ENCODE results near the gene UTP4. TPM values are rescaled to one million over a fixed set of nuclear protein-coding genes. Genes with fewer than 3 reads are reported as not detected.

UTP4 gene
- total RNA-seq (2014; rRNA removed; shearing (Covaris generic); ENCODE audit: low replicate concordance): 22.0 and 31.6 TPM in 2 replicates

DNA sequence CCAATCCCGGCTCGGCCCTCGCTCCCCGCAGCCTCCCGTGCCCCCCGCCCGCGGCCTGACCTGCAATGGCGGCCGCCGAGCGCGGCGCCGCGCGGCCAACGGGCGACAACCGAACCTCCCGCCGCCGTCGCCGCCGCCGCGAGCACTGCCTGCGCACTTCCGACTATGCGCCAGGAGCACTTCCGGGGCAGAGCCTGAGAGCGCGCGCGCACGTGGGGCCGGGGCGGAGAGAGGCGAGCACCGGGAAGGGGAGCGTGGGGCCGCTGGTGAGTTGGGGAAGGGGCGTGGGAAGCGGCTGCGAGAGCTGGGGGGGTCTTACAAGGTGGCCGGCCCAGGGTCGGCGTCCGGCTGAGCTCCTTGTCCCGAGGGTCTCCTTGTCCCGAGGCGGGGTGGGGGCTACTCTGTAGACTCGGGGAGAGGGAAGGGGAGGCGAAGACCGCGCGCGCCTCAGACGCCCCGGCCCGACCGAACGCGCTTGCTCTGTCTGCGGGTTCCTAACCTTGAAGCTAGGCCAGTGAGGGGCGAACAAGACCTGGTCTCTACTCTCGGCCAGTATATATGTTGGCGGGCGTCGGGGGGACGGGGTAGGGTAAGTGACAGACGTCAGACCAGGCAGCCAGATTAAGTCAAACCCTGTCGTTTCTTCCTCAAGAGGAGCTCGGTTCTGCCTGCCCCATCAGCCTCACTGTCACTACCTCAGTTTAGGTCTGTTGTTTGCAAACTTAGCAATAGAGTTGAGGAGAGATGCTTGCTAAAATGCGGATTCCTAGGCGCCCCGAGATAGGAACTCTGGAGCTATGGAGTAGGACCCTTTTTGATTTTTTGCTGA is at the start of gene UTP4, which contains the start of gene CHTF8:
Gene UTP4, plus strand, starts transcription at position 226 of the 829 bp plus-strand sequence. CDS start 811 bp downstream, outside the sequence.
Gene CHTF8, minus strand, starts transcription at position 165 of the 829 bp plus-strand sequence. CDS start 11,130 bp downstream, outside the sequence.
- Histone ChIP-seq H3K9me3 (ENCODE audit: low read length) (no peaks in the 10 kb centered on the region), H3K36me3 (ENCODE audit: insufficient read depth, low read length) (peaks cover 31% of the 10 kb centered on the region; the same call in 1 of the 2 replicates), H3K4me2 (ENCODE audit: low read depth, low read length, poor library complexity, severe bottlenecking) (peak within 1 kb of the TSS; percentile 88), H3K4me1 (ENCODE audit: low read length) (peaks cover 23% of the 10 kb centered on the region), H3K9me2 (replicated peaks; ENCODE audit: insufficient read depth, low read length) (no peaks in the 10 kb centered on the region), H4K20me1 (ENCODE audit: insufficient read depth, low read depth, low read length) (peaks cover 20% of the 10 kb centered on the region), H3K4me3 (ENCODE audit: low read length) (peak within 1 kb of the TSS; percentile 87), H3K27ac (ENCODE audit: low read length) (peak within 1 kb of the TSS; percentile 89), H3K9ac (ENCODE audit: low read length) (peak within 1 kb of the TSS; percentile 99), H3K79me2 (ENCODE audit: low read length) (peaks cover 93% of the 10 kb centered on the region), H3K27me3 (ENCODE audit: low read length) (no peaks in the 10 kb centered on the region), H2AFZ (ENCODE audit: low read length) (no peak within 1 kb of the TSS; the same call in 1 of the 2 replicates)
- peak; percentile 95 for DNase-seq

DNA sequence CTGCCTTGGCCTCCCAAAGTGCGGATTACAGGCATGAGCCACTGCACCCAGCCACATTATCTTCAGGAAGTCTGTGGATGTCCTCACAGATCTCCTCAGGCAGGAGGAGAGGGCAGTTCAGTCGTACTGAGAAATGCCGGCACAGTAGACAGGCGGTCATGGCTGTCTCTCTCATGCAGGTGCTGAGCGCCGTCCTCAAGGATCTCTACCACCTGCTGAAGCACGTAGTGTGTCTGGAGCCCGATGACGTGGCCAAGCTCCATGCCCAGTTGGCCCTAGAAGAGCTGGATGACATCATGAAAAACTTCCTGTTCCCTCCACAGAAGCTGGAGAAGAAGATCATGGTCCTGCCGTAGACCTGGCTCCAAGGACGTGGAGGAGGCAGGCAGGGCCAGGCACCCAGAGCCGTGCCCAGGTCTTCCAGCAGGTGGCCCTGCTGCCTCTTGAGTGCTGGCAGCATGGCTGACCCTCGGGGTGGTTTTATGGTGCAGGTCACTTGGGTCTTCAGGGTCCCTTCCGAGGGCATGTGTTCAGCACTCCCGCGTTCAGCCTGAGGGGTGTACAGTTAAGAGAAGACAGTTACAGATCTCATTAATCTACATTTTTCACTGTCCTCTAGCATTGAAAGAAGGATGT is 49.0 kb upstream of the UTP4 start:
- H2AFZ ChIP-seq (ENCODE audit: low read length): no peak overlapping the region
- no peak overlapping the region for H3K27ac ChIP-seq (ENCODE audit: low read length)
- H3K4me2 ChIP-seq (ENCODE audit: low read depth, low read length, poor library complexity, severe bottlenecking): no peak overlapping the region
- no peaks in the 10 kb centered on the region for H3K4me1 ChIP-seq (ENCODE audit: low read length)
- no peaks in the 10 kb centered on the region for H3K27me3 ChIP-seq (ENCODE audit: low read length)
- H3K9me2 ChIP-seq (replicated peaks; ENCODE audit: insufficient read depth, low read length): no peaks in the 10 kb centered on the region
- H3K9ac ChIP-seq (ENCODE audit: low read length): no peak overlapping the region
- no peaks in the 10 kb centered on the region for H3K9me3 ChIP-seq (ENCODE audit: low read length)
- H3K36me3 ChIP-seq (ENCODE audit: insufficient read depth, low read length): no peaks in the 10 kb centered on the region
- no peaks in the 10 kb centered on the region for H3K79me2 ChIP-seq (ENCODE audit: low read length)
- no peaks in the 10 kb centered on the region for H4K20me1 ChIP-seq (ENCODE audit: insufficient read depth, low read depth, low read length)
- no peak overlapping the region for H3K4me3 ChIP-seq (ENCODE audit: low read length)
- DNase-seq: peak; percentile 43

- Histone ChIP-seq H2AFZ (ENCODE audit: low read length) (no peak overlapping the region), H3K9ac (ENCODE audit: low read length) (no peak overlapping the region), H3K9me2 (replicated peaks; ENCODE audit: insufficient read depth, low read length) (no peaks in the 10 kb centered on the region), H3K36me3 (ENCODE audit: insufficient read depth, low read length) (no peaks in the 10 kb centered on the region), H3K27me3 (ENCODE audit: low read length) (no peaks in the 10 kb centered on the region), H3K4me3 (ENCODE audit: low read length) (no peak overlapping the region), H3K27ac (ENCODE audit: low read length) (no peak overlapping the region), H3K4me1 (ENCODE audit: low read length) (no peaks in the 10 kb centered on the region), H3K4me2 (ENCODE audit: low read depth, low read length, poor library complexity, severe bottlenecking) (no peak overlapping the region), H4K20me1 (ENCODE audit: insufficient read depth, low read depth, low read length) (no peaks in the 10 kb centered on the region), H3K79me2 (ENCODE audit: low read length) (no peaks in the 10 kb centered on the region), H3K9me3 (ENCODE audit: low read length) (no peaks in the 10 kb centered on the region)
- no peak for DNase-seq
Measured at GRCh38 chr16:69084289-69084688, 48.2 kb upstream of the UTP4 start.

- Histone ChIP-seq H3K36me3 (ENCODE audit: insufficient read depth, low read length) (no peaks in the 10 kb centered on the region), H2AFZ (ENCODE audit: low read length) (no peak overlapping the region), H3K9me2 (replicated peaks; ENCODE audit: insufficient read depth, low read length) (no peaks in the 10 kb centered on the region), H3K4me3 (ENCODE audit: low read length) (no peak overlapping the region), H4K20me1 (ENCODE audit: insufficient read depth, low read depth, low read length) (no peaks in the 10 kb centered on the region), H3K9ac (ENCODE audit: low read length) (no peak overlapping the region), H3K27ac (ENCODE audit: low read length) (no peak overlapping the region), H3K27me3 (ENCODE audit: low read length) (no peaks in the 10 kb centered on the region), H3K4me2 (ENCODE audit: low read depth, low read length, poor library complexity, severe bottlenecking) (no peak overlapping the region), H3K79me2 (ENCODE audit: low read length) (no peaks in the 10 kb centered on the region), H3K4me1 (ENCODE audit: low read length) (no peaks in the 10 kb centered on the region), H3K9me3 (ENCODE audit: low read length) (no peaks in the 10 kb centered on the region)
- no peak for DNase-seq
Measured at GRCh38 chr16:69085032-69085695, 47.3 kb upstream of the UTP4 start.

GRCh38 chr16:69087161-69087581 is 45.3 kb upstream of the UTP4 start:
- Histone ChIP-seq H3K27ac (ENCODE audit: low read length) (no peak overlapping the region), H3K9me2 (replicated peaks; ENCODE audit: insufficient read depth, low read length) (no peaks in the 10 kb centered on the region), H3K9me3 (ENCODE audit: low read length) (no peaks in the 10 kb centered on the region), H3K79me2 (ENCODE audit: low read length) (no peaks in the 10 kb centered on the region), H3K9ac (ENCODE audit: low read length) (no peak overlapping the region), H3K4me3 (ENCODE audit: low read length) (no peak overlapping the region), H3K27me3 (ENCODE audit: low read length) (no peaks in the 10 kb centered on the region), H4K20me1 (ENCODE audit: insufficient read depth, low read depth, low read length) (no peaks in the 10 kb centered on the region), H3K36me3 (ENCODE audit: insufficient read depth, low read length) (no peaks in the 10 kb centered on the region), H3K4me2 (ENCODE audit: low read depth, low read length, poor library complexity, severe bottlenecking) (no peak overlapping the region), H2AFZ (ENCODE audit: low read length) (no peak overlapping the region), H3K4me1 (ENCODE audit: low read length) (no peaks in the 10 kb centered on the region)
- DNase-seq: peak; percentile 5

DNA sequence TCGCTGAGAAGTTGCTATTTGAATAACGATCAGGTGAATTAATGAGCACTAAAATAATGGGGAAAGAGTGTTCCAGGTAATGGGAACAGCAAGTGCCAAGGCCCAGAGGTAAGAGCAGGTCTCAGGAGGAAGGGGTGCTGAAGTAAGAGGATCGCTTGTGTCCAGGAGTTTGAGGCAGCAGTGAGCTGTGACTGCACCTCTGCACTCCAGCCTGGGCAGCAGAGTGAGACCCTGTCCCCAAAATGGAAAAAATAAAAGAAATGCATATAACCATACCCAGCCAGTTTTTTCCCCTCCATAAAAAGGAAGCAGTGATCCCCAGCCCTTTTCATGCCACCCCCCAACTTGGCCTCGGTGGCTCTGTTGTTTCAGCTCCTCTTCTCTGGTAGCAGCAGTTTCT is 43.8 kb upstream of the UTP4 start:
- Histone ChIP-seq H3K27ac (ENCODE audit: low read length) (no peak overlapping the region), H3K27me3 (ENCODE audit: low read length) (no peaks in the 10 kb centered on the region), H3K9me3 (ENCODE audit: low read length) (no peaks in the 10 kb centered on the region), H3K4me3 (ENCODE audit: low read length) (no peak overlapping the region), H2AFZ (ENCODE audit: low read length) (no peak overlapping the region), H3K36me3 (ENCODE audit: insufficient read depth, low read length) (no peaks in the 10 kb centered on the region), H3K79me2 (ENCODE audit: low read length) (no peaks in the 10 kb centered on the region), H3K4me2 (ENCODE audit: low read depth, low read length, poor library complexity, severe bottlenecking) (no peak overlapping the region), H3K9ac (ENCODE audit: low read length) (no peak overlapping the region), H3K9me2 (replicated peaks; ENCODE audit: insufficient read depth, low read length) (no peaks in the 10 kb centered on the region), H4K20me1 (ENCODE audit: insufficient read depth, low read depth, low read length) (no peaks in the 10 kb centered on the region), H3K4me1 (ENCODE audit: low read length) (no peaks in the 10 kb centered on the region)
- DNase-seq: peak; percentile 35

DNA sequence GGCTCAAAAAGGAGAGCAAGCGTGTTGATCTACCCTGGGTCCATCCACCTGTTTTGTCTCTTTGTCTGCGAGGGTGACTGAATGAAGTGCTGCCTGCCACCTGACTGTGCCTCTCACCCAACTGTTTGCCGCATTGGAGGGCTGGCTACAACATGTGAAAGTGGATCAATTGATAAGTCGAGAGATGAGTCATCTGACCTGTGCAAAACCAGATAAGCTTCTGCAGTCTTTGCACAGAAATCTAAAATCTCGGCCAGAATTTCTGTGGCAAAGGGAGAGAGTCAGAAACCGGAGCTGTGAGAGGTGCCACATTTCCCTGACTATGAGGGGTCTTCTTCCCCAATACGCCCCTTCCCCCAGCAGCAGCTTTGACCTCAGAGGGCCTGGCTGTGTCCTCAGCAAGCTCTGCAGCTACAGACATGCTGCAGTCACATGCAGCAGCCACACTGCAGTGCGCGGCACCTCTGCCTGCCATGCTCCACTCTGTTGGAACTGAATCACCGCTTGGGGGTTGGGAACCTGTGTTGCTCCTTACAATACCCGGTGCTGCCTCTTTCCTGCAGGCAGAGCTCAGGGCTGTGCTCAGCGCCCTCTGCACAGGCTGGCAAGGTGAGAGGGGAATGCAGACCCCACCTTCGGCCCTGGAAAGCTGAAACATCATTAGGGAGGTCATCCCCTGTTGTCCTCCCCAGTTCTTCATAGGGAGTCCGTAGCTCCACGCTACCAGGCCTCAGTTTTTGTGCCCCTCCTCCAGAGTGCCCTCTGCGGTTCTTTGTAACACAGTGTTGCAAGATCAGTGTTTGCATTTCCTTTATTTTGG is 43.1 kb upstream of the UTP4 start:
- no peaks in the 10 kb centered on the region for H4K20me1 ChIP-seq (ENCODE audit: insufficient read depth, low read depth, low read length)
- H3K4me2 ChIP-seq (ENCODE audit: low read depth, low read length, poor library complexity, severe bottlenecking): no peak overlapping the region
- no peaks in the 10 kb centered on the region for H3K9me2 ChIP-seq (replicated peaks; ENCODE audit: insufficient read depth, low read length)
- no peak overlapping the region for H2AFZ ChIP-seq (ENCODE audit: low read length)
- H3K9me3 ChIP-seq (ENCODE audit: low read length): no peaks in the 10 kb centered on the region
- H3K27ac ChIP-seq (ENCODE audit: low read length): no peak overlapping the region
- H3K36me3 ChIP-seq (ENCODE audit: insufficient read depth, low read length): no peaks in the 10 kb centered on the region
- H3K79me2 ChIP-seq (ENCODE audit: low read length): no peaks in the 10 kb centered on the region
- no peak overlapping the region for H3K4me3 ChIP-seq (ENCODE audit: low read length)
- peak; percentile 34 for DNase-seq
- H3K27me3 ChIP-seq (ENCODE audit: low read length): no peaks in the 10 kb centered on the region
- no peak overlapping the region for H3K9ac ChIP-seq (ENCODE audit: low read length)
- H3K4me1 ChIP-seq (ENCODE audit: low read length): no peaks in the 10 kb centered on the region

Measured in Karpas-422 (cell line).